Liver (tissue), 9 donors: ENCODE measurements around the gene GLS. TPM values are rescaled to one million over a fixed set of nuclear protein-coding genes. Genes with fewer than 3 reads are reported as not detected.

Experiments used
- DNase-seq: peaks from one replicate; pipeline ENCODE4 v3.0.0-alpha.2; 2017; ENCODE audit warnings: low spot score
- H3K27ac ChIP-seq, 2 donors: one replicate each; pipeline ENCODE4 v1.7.0; 2013; ENCODE audit warnings: inconsistent platforms in 2 of 2, low read length in 2 of 2, control low read depth in 1 of 2, low read depth in 1 of 2, mild to moderate bottlenecking in 1 of 2
- H3K27me3 ChIP-seq, 4 donors: one replicate each; pipeline versions ENCODE4 v1.6.1 to v1.7.0; 2013; ENCODE audit warnings: low read length in 3 of 4, inconsistent platforms in 1 of 4, mild to moderate bottlenecking in 1 of 4, moderate library complexity in 1 of 4; ENCODE audit not compliant: control insufficient read depth in 4 of 4, insufficient read depth in 4 of 4
- H3K36me3 ChIP-seq, 4 donors: one replicate each; pipeline versions ENCODE4 v1.6.1 to v1.7.0; 2013; ENCODE audit warnings: low read length in 3 of 4, mild to moderate bottlenecking in 3 of 4, low read depth in 1 of 4, moderate library complexity in 1 of 4; ENCODE audit not compliant: control insufficient read depth in 4 of 4, insufficient read depth in 3 of 4
- H3K4me1 ChIP-seq, 4 donors: one replicate each; pipeline versions ENCODE4 v1.6.1 to v1.7.0; 2013; ENCODE audit warnings: low read length in 3 of 4, mild to moderate bottlenecking in 3 of 4, moderate library complexity in 1 of 4; ENCODE audit not compliant: control insufficient read depth in 4 of 4, insufficient read depth in 4 of 4
- H3K4me3 ChIP-seq, 3 donors: one replicate each; pipeline versions ENCODE4 v1.6.1 to v1.7.0; 2013; ENCODE audit warnings: low read length in 3 of 3, control low read depth in 1 of 3, low read depth in 1 of 3, mild to moderate bottlenecking in 1 of 3
- H3K9ac ChIP-seq, 2 donors: one replicate each; pipeline ENCODE4 v1.7.0; 2013; ENCODE audit warnings: low read length in 2 of 2, mild to moderate bottlenecking in 2 of 2, moderate library complexity in 2 of 2, control low read depth in 1 of 2, low read depth in 1 of 2
- H3K9me3 ChIP-seq, 4 donors: one replicate each; pipeline versions ENCODE4 v1.6.1 to v1.7.0; 2013; ENCODE audit warnings: low read length in 3 of 4; ENCODE audit not compliant: control insufficient read depth in 4 of 4
- ATF3 ChIP-seq: IDR thresholded peaks from 2 replicates; pipeline ENCODE4 v1.6.1; 2016; ENCODE audit warnings: antibody characterized with exemption
- EGR1 ChIP-seq, 2 donors: IDR thresholded peaks; 2 replicates each; pipeline ENCODE4 v1.6.1; 2016 to 2018; ENCODE audit warnings: antibody characterized with exemption in 2 of 2, low read depth in 2 of 2
- FOXA1 ChIP-seq: IDR thresholded peaks from 2 replicates; pipeline ENCODE4 v1.6.1; 2016; ENCODE audit warnings: antibody characterized with exemption
- FOXA2 ChIP-seq: IDR thresholded peaks from 2 replicates; pipeline ENCODE4 v1.6.1; 2016; ENCODE audit warnings: antibody characterized with exemption
- GABPA ChIP-seq, 2 donors: IDR thresholded peaks in 1 of 2; conservative IDR thresholded peaks in 1 of 2; 2 replicates each; pipeline ENCODE4 v1.6.1; 2016; ENCODE audit warnings: antibody characterized with exemption in 2 of 2, mild to moderate bottlenecking in 1 of 2, moderate library complexity in 1 of 2
- HNF4G ChIP-seq: IDR thresholded peaks from 2 replicates; pipeline ENCODE4 v1.6.1; 2016; ENCODE audit warnings: antibody characterized with exemption
- JUND ChIP-seq, 2 donors: IDR thresholded peaks; 2 replicates each; pipeline ENCODE4 v1.6.1; 2016; ENCODE audit warnings: antibody characterized with exemption in 2 of 2
- NR2F2 ChIP-seq: IDR thresholded peaks from 2 replicates; pipeline ENCODE4 v1.6.1; 2016; ENCODE audit warnings: antibody characterized with exemption
- RAD21 ChIP-seq, 2 donors: IDR thresholded peaks; 2 replicates each; pipeline ENCODE4 v1.6.1; 2016; ENCODE audit warnings: antibody characterized with exemption in 2 of 2, mild to moderate bottlenecking in 2 of 2
- REST ChIP-seq: IDR thresholded peaks from 2 replicates; pipeline ENCODE4 v1.6.1; 2016; ENCODE audit warnings: antibody characterized with exemption, mild to moderate bottlenecking
- TAF1 ChIP-seq: conservative IDR thresholded peaks from 2 replicates; pipeline ENCODE4 v1.6.1; 2016; ENCODE audit warnings: antibody characterized with exemption, mild to moderate bottlenecking
- YY1 ChIP-seq: IDR thresholded peaks from 2 replicates; pipeline ENCODE4 v1.6.1; 2016; ENCODE audit warnings: antibody characterized with exemption, mild to moderate bottlenecking
- ZBTB33 ChIP-seq: IDR thresholded peaks from 2 replicates; pipeline ENCODE4 v1.6.1; 2016; ENCODE audit warnings: antibody characterized with exemption
- WGBS: extraction: QIAGEN DNeasy Blood & Tissue Kit; methylation state at CpG from one replicate; pipeline ENCODE4 v1.1.7; 2013; 5-methylcytosine and 5-hydroxymethylcytosine counted together
- polyA plus RNA-seq, 2 donors: library from polyadenylated mRNA; stranded (reverse) in 1 of 2; unstranded in 1 of 2; fragments of 200-250 nt in 1 of 2; fragments of >200 nt in 1 of 2; fragmentation: Nextera tagmentation in 1 of 2; extraction: Ambion mirVana in 1 of 2; gene quantifications; one replicate each; pipeline versions ENCODE4 v1.2.1 to v1.2.3, GENCODE V29; 2013 to 2015
- total RNA-seq, 2 donors: library from RNA; depleted of rRNA; stranded (reverse); fragments of >200 nt; gene quantifications; one replicate each; pipeline ENCODE4 v1.2.3, GENCODE V29; 2014
- donor health status: healthy.
- donor health status: healthy.
- donor health status: healthy.
- donor health status: healthy.
- donor health status: healthy.

GLS gene
- total and polyA plus RNA-seq, 4 donors = 4.3 to 38.6 (median 16.5) TPM

DNA sequence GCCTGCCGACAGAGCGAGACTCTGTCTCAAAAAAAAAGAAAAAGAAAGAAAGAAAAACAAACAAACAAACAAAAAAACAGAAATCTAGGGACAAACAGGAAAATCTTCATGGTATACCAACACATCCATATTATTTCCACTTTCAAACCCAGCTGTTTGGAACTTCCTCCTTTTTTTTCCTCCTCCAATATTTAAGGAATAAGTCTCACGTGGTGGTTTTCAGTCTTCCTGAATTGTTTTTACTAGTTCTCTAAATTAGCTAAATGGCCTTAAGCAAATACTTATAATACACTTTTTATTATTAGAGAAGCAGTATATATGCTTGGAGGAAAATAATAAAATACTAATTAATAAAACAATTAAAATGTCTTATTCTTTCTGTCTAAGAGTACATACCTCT, 48.7 kb upstream of the GLS start:
- no peak for TF ChIP-seq REST
- no peak for TF ChIP-seq RAD21 (IDR thresholded peaks at IDR 0.05)
- Histone ChIP-seq H3K9me3 (no peaks in the 10 kb centered on the region), H3K27me3 (no peaks in the 10 kb centered on the region), H3K4me3 (no peak overlapping the region), H3K27ac (no peak overlapping the region), H3K9ac (no peak overlapping the region), H3K36me3 (no peaks in the 10 kb centered on the region), H3K4me1 (no peaks in the 10 kb centered on the region)
- 88% methylated on average over 3 of the region's 3 CpGs for WGBS
- DNase-seq = no peak

- no peak for DNase-seq
- WGBS = 64% methylated on average over 1 of the region's 1 CpG
- Histone ChIP-seq H3K27ac (no peak overlapping the region), H3K4me1 (no peaks in the 10 kb centered on the region), H3K9me3 (no peaks in the 10 kb centered on the region), H3K9ac (no peak overlapping the region), H3K4me3 (no peak overlapping the region), H3K36me3 (no peaks in the 10 kb centered on the region), H3K27me3 (no peaks in the 10 kb centered on the region)
- no peak for TF ChIP-seq EGR1 (IDR thresholded peaks at IDR 0.05; ENCODE audit: low read depth in 2 of 2)
- TF ChIP-seq YY1 = no peak
- no peak for TF ChIP-seq HNF4G
- TF ChIP-seq FOXA1 = no peak
These were observed 45.8 kb upstream of the GLS start for GRCh38 chr2:190834890-190835208.

- WGBS = 66% methylated on average over 3 of the region's 3 CpGs
- TF ChIP-seq FOXA1 (no peak), TAF1 (no peak), FOXA2 (no peak), ZBTB33 (no peak), HNF4G (no peak), REST (no peak), JUND (IDR thresholded peaks at IDR 0.05) (no peak), NR2F2 (no peak), GABPA (IDR thresholded peaks at IDR 0.05 in 1 of 2, conservative IDR thresholded peaks at IDR 0.05 in 1 of 2) (no peak), ATF3 (no peak)
- Histone ChIP-seq H3K9ac (no peak overlapping the region), H3K9me3 (no peaks in the 10 kb centered on the region), H3K36me3 (no peaks in the 10 kb centered on the region), H3K27ac (no peak overlapping the region), H3K4me1 (no peaks in the 10 kb centered on the region), H3K27me3 (no peaks in the 10 kb centered on the region), H3K4me3 (no peak overlapping the region)
- DNase-seq = no peak
These were observed 45.2 kb upstream of the GLS start for GRCh38 chr2:190835303-190835930.
